BJ (cell line): ENCODE measurements around the gene ZBTB43. TPM values are rescaled to one million over a fixed set of nuclear protein-coding genes. Genes with fewer than 3 reads are reported as not detected.

ENCODE experiments used
- CTCF ChIA-PET: fragments of 350-600 bp; formaldehyde crosslinking; extraction: SDS; loops from one replicate; lab custom pipeline; 2021; ENCODE audit warnings: antibody characterized with exemption, inconsistent platforms; lab: Yijun Ruan, JAX
- POLR2A ChIA-PET: fragments of 300-600 bp; sonication (Branson Sonifier 250); formaldehyde crosslinking; extraction: SDS; loops from one replicate; lab custom pipeline; 2021; ENCODE audit warnings: antibody characterized with exemption; lab: Charles Lee
- DNase-seq: peaks from one replicate; pipeline ENCODE4 v3.0.0-alpha.2; 2011; ENCODE audit warnings: low read depth
- H3K27me3 ChIP-seq: 2 replicates; pipeline ENCODE4 v1.6.0; 2011; ENCODE audit warnings: low read length; ENCODE audit not compliant: control insufficient read depth, insufficient read depth
- H3K36me3 ChIP-seq: 2 replicates; pipeline ENCODE4 v1.5.1; 2011; ENCODE audit warnings: low read length; ENCODE audit not compliant: control insufficient read depth, insufficient read depth
- H3K4me3 ChIP-seq: 2 replicates; pipeline ENCODE4 v1.5.1; 2011; ENCODE audit warnings: low read depth, mild to moderate bottlenecking, control low read depth, low read length
- polyA plus RNA-seq: library from polyadenylated mRNA; depleted of rRNA; stranded (reverse); fragments of >200 nt; gene quantifications from 2 replicates; pipeline ENCODE4 v1.2.3, GENCODE V29; 2011
- TF ChIP-seq, protein P1 (sequence below): IDR thresholded peaks from 2 replicates; pipeline ENCODE4 v1.5.1; 2011; ENCODE audit warnings: low read depth, mild to moderate bottlenecking, control low read depth, inconsistent platforms, low read length, moderate library complexity; ENCODE audit not compliant: insufficient read depth

Gene ZBTB43
- polyA plus RNA-seq, 1 experiment, result 4.6 TPM

- Histone ChIP-seq H3K36me3 (no peaks in the 10 kb centered on the region), H3K4me3 (no peak overlapping the region), H3K27me3 (peaks cover 7% of the 10 kb centered on the region; the same call in 1 of the 2 replicates)
- TF ChIP-seq, protein P1, sequence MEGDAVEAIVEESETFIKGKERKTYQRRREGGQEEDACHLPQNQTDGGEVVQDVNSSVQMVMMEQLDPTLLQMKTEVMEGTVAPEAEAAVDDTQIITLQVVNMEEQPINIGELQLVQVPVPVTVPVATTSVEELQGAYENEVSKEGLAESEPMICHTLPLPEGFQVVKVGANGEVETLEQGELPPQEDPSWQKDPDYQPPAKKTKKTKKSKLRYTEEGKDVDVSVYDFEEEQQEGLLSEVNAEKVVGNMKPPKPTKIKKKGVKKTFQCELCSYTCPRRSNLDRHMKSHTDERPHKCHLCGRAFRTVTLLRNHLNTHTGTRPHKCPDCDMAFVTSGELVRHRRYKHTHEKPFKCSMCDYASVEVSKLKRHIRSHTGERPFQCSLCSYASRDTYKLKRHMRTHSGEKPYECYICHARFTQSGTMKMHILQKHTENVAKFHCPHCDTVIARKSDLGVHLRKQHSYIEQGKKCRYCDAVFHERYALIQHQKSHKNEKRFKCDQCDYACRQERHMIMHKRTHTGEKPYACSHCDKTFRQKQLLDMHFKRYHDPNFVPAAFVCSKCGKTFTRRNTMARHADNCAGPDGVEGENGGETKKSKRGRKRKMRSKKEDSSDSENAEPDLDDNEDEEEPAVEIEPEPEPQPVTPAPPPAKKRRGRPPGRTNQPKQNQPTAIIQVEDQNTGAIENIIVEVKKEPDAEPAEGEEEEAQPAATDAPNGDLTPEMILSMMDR, result no peak
- POLR2A ChIA-PET, result no interaction called here
- no peak for DNase-seq
- CTCF ChIA-PET, result interaction anchor here (1.4 to 2.5 kb wide), 2 partner anchors 11 to 22 kb away, joined by 3 to 7 read pairs; no protein-coding TSS in a partner anchor
These were observed 45.8 kb upstream of the ZBTB43 start for GRCh38 chr9:126758916-126759585.

DNA sequence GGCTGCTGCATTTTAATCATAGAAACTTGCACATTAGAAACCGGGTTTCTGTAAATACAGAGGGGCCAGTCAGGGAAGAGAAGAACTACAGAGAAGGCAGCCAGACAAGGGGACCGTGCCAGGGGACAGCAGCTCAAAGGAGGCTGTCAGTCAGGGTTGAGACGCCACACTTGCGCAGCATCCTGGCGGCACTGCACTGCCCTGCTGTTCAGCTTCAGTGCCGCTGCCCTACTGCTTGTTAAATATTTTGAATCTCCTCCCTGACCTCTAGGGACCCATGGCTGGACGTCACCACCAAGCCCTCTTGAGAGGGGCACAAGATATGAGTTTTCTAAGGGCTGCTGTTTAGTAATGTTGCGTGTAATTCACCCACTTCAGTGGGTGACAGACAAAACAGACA lies 43.6 kb upstream of the ZBTB43 start:
- H3K27me3 ChIP-seq, result no peaks in the 10 kb centered on the region; the same call in 1 of the 2 replicates
- no peak for DNase-seq
- CTCF ChIA-PET, result interaction anchor here (0.6 to 2.3 kb wide), 2 partner anchors 55 to 71 kb away, joined by 4 to 6 read pairs; no protein-coding TSS in a partner anchor
- POLR2A ChIA-PET, result no interaction called here
- no peaks in the 10 kb centered on the region for H3K36me3 ChIP-seq
- TF ChIP-seq, protein P1, result no peak
- no peak overlapping the region for H3K4me3 ChIP-seq

GRCh38 chr9:126763130-126763764 lies 41.6 kb upstream of the ZBTB43 start:
- Histone ChIP-seq H3K4me3 (no peak overlapping the region), H3K27me3 (no peaks in the 10 kb centered on the region; the same call in 1 of the 2 replicates), H3K36me3 (no peaks in the 10 kb centered on the region)
- TF ChIP-seq, protein P1, result no peak
- DNase-seq, result no peak
- POLR2A ChIA-PET, result no interaction called here
- CTCF ChIA-PET, result interaction anchor here (1.4 to 2.3 kb wide), 2 partner anchors 18 to 57 kb away, joined by 5 to 6 read pairs; no protein-coding TSS in a partner anchor

- no peaks in the 10 kb centered on the region for H3K36me3 ChIP-seq
- ChIA-PET POLR2A (interaction anchor here (0.6 kb wide), 1 partner anchor 446 kb away, joined by 3 read pairs; the partner anchor contains the start of gene MVB12B), CTCF (interaction anchor here (0.5 to 2.2 kb wide), 6 partner anchors 9 to 1531 kb away, joined by 3 to 8 read pairs (median 4); no protein-coding TSS in a partner anchor)
- no peak for DNase-seq
- H3K4me3 ChIP-seq, result no peak overlapping the region
- peaks cover 2% of the 10 kb centered on the region for H3K27me3 ChIP-seq
- TF ChIP-seq, protein P1, result peak; percentile 57
These were observed 31.7 kb upstream of the ZBTB43 start for GRCh38 chr9:126773004-126773607.

GRCh38 chr9:126775926-126776325 lies 28.9 kb upstream of the ZBTB43 start:
- CTCF ChIA-PET, result interaction anchor here (10.2 kb wide), 1 partner anchor 70 kb away, joined by 252 read pairs; no protein-coding TSS in a partner anchor
- DNase-seq, result no peak
- TF ChIP-seq, protein P1, result no peak
- Histone ChIP-seq H3K27me3 (peaks cover 4% of the 10 kb centered on the region), H3K4me3 (no peak overlapping the region), H3K36me3 (no peaks in the 10 kb centered on the region)
- POLR2A ChIA-PET, result no interaction called here
